Measurements from ENCODE around the gene TET1.
A peak's percentile ranks its signal among the peaks of the same experiment; 100 is the strongest.
"Not testable (repeated sequence)": the region's sequence is repeated elsewhere in the genome, so short reads cannot be mapped to it uniquely, and the experiment has no call there.

TET1 gene

DNA sequence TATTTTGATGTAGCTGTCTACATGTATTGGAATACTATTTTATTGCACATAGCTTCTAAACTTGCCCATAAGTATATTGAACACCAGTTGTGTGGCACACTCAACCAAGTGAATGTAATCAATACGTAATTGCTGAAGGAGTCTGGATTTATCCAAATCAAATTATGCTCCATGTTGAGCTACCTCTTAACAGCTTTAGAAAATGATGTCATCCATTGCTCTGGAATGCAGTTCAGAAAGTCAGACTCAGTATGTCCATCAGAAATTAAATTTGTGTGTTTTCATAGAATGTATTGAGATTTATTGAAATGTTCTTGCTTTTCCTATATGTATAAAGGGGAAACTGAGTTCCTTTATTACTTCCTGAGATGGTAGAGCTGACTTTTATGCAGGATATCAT, 135.9 kb downstream of the TET1 start:
- no peaks in the 10 kb centered on the region for H3K27me3 Mint-ChIP-seq
- H3K36me3 Mint-ChIP-seq = peaks cover 7% of the 10 kb centered on the region
- no peak overlapping the region for H3K4me3 Mint-ChIP-seq
- H3K4me1 Mint-ChIP-seq = no peaks in the 10 kb centered on the region
- H3K27ac Mint-ChIP-seq = no peak overlapping the region
- ATAC-seq = no peak
- no peaks in the 10 kb centered on the region for H3K9me3 Mint-ChIP-seq

DNA sequence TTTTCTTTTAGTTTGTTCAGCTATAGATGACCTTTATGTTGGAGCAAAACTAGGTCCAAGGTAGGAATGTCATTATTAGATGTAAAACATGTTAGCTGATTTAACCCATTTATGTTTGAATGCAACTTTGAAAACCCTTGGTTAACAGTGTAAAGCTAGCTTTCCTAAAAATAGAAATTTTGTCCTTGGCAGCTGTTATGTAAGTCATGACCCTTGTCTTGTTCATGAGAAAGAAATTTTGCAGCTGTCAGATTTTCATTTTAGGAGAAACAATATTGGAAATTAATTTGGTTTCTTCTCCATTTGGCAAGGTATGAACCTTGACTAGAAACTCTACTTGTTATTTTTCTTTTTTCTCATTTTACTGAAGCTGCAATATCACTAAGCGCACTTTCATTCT, 137.0 kb downstream of the TET1 start:
- Mint-ChIP-seq H3K4me3 (no peak overlapping the region), H3K36me3 (no peaks in the 10 kb centered on the region), H3K9me3 (no peaks in the 10 kb centered on the region), H3K4me1 (no peaks in the 10 kb centered on the region), H3K27ac (no peak overlapping the region), H3K27me3 (no peaks in the 10 kb centered on the region)
- ATAC-seq = no peak

DNA sequence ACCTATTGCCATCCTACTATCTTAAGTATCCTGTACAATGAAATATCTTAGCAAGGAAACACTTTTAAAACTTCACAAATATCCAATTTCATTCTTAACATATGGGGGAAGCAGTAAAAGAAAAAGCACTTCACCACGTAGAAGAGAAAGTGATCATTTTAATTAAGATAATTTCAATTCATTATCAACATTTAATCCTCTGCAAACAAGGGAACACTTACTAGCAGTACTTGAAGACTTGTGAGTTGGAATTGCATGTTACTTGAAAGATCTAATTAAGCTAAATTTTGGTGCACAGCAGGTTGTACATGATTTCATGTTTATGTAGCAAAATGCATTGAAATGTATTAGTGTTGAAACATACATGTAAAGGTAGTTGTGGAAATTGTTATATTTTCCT, 140.1 kb downstream of the TET1 start:
- no peak overlapping the region for H3K27ac Mint-ChIP-seq
- H3K9me3 Mint-ChIP-seq = no peaks in the 10 kb centered on the region
- H3K4me1 Mint-ChIP-seq = no peaks in the 10 kb centered on the region
- no peak overlapping the region for H3K4me3 Mint-ChIP-seq
- no peaks in the 10 kb centered on the region for H3K36me3 Mint-ChIP-seq
- no peaks in the 10 kb centered on the region for H3K27me3 Mint-ChIP-seq
- no peak for ATAC-seq

DNA sequence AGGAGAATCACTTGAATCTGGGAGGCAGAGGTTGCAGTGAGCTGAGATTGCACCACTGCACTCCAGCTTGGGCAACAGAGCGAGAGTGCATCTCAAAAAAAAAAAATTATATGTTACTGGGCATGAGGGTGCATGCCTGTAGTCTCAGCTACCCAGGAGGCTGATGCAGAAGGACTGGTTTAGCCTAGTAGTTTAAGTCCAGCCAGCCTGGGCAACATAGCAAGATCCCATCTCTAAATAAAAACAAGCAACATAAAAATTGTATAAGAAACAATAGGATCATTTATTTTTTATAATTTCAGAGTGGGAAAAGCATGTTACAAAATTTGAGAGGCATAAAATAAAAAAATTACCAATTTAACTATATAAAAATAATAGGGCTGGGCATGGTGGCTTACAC, 145.4 kb downstream of the TET1 start:
- Mint-ChIP-seq H3K4me1 (no peaks in the 10 kb centered on the region), H3K27me3 (no peaks in the 10 kb centered on the region), H3K9me3 (no peaks in the 10 kb centered on the region), H3K27ac (no peak overlapping the region), H3K36me3 (no peaks in the 10 kb centered on the region), H3K4me3 (no peak overlapping the region)
- ATAC-seq = no peak

DNA sequence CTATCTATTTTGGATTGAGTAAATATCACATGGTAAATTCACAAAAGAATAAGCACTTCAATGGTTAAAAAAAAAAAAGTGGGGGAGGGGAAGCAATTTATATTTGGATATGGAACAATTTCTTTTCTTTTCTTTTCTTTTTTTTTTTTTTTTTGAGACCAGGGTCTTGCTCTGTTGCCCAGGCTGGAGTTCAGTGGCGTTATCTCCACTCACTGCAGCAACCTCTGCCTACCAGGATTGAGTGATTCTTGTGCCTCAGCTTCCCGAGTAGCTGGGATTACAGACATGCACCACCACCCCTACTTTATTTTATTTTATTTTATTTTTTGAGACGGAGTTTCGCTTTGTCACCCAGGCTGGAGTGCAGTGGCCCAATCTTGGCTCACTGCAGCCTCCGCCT, 148.8 kb downstream of the TET1 start:
- not testable (repeated sequence) for H3K9me3 Mint-ChIP-seq, ATAC-seq, H3K27me3 Mint-ChIP-seq, H3K27ac Mint-ChIP-seq, H3K4me1 Mint-ChIP-seq, H3K36me3 Mint-ChIP-seq, H3K4me3 Mint-ChIP-seq

DNA sequence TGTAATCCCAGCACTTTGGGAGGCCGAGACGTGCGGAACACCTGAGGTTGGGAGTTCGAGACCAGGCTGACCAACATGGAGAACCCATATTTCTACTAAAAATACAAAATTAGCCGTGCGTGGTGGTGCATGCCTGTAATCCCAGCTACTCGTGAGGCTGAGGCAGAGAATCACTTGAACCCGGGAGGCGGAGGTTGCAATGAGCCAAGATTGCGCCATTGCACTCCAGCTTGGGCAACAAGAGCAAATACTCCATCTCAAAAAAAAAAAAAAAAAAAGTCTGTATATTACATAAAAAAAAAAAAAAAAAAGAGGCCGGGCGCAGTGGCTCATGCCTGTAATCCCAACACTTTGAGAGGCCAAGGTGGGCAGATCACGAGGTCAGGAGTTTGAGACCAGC, 152.9 kb downstream of the TET1 start:
- H3K36me3 Mint-ChIP-seq, H3K4me3 Mint-ChIP-seq, H3K27ac Mint-ChIP-seq, H3K9me3 Mint-ChIP-seq, H3K4me1 Mint-ChIP-seq, ATAC-seq, H3K27me3 Mint-ChIP-seq: not testable (repeated sequence)

DNA sequence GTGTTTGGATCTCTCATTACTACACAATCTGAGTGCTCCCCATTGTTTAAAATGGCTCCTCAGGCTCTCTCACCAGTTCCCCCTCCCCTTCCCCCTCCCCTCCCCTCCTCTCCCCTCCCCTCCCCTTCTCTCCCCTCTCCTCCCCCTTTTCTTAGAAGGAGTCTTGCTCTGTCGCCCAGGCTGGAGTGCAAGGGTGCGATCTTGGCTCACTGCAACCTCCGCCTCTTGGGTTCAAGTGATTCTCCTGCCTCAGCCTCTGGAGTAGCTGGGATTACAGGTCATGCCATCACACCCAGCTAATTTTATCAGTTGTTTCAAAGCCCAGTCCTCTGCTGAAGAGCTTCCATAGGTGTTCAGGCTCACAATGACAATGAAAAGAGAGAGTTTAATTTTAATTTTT, 157.3 kb downstream of the TET1 start:
- H3K9me3 Mint-ChIP-seq = no peaks in the 10 kb centered on the region
- peaks cover 4% of the 10 kb centered on the region for H3K36me3 Mint-ChIP-seq
- no peak for ATAC-seq
- H3K4me3 Mint-ChIP-seq = no peak overlapping the region
- H3K27me3 Mint-ChIP-seq = no peaks in the 10 kb centered on the region
- H3K27ac Mint-ChIP-seq = no peak overlapping the region
- H3K4me1 Mint-ChIP-seq = peaks cover 7% of the 10 kb centered on the region

DNA sequence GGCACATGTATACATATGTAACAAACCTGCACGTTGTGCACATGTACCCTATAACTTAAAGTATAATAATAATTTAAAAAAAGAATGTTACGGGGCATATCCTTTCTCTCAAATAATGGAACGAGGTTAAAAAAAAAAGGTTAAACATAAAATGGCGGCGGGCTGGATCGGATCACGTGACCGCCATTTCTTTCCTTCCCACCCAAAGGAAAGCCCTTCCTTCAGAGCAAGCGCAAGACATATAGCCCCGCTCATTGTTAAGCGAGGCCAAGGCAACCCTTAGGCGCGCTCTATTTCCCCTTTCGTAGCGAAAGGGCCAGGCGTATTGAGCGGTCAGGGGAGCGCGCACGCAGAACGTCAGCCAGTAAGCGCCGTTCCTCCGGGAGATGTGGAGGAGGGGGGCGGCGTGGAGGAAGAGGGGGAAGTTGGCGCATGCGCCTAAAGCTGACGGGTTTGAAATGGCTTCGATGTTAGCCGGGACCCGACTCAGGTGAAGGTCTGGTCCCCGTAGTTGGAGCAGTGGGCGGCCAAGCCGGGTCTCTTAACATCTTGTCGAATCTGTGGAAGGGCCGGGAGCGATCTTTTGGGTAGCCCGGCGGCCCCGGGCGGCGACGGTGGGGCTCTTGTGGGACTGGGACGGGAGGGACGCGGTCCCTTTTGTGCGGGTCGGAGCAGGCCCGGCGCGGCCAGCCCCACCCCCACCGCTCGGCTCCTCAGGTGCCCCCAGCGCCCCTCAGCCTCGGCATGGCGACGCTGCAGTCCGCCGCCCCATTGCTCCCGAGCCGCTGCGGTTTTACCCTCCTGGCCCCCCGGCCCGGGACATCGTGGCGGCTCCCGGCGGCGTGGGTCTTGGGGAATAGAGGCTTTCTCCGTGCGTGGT, 160.9 kb downstream of the TET1 start, which contains the start of gene CCAR1:
CCAR1 (plus strand) TSS at position 447 of the 880 bp plus-strand sequence. CDS start 1,266 bp downstream, outside the sequence.
- H3K4me3 Mint-ChIP-seq = peak within 1 kb of the TSS; percentile 81
- no peaks in the 10 kb centered on the region for H3K9me3 Mint-ChIP-seq
- peak; percentile 100 for ATAC-seq
- H3K36me3 Mint-ChIP-seq = peaks cover 15% of the 10 kb centered on the region
- peak within 1 kb of the TSS; percentile 84 for H3K27ac Mint-ChIP-seq
- no peaks in the 10 kb centered on the region for H3K27me3 Mint-ChIP-seq
- H3K4me1 Mint-ChIP-seq = peaks cover 9% of the 10 kb centered on the region

DNA sequence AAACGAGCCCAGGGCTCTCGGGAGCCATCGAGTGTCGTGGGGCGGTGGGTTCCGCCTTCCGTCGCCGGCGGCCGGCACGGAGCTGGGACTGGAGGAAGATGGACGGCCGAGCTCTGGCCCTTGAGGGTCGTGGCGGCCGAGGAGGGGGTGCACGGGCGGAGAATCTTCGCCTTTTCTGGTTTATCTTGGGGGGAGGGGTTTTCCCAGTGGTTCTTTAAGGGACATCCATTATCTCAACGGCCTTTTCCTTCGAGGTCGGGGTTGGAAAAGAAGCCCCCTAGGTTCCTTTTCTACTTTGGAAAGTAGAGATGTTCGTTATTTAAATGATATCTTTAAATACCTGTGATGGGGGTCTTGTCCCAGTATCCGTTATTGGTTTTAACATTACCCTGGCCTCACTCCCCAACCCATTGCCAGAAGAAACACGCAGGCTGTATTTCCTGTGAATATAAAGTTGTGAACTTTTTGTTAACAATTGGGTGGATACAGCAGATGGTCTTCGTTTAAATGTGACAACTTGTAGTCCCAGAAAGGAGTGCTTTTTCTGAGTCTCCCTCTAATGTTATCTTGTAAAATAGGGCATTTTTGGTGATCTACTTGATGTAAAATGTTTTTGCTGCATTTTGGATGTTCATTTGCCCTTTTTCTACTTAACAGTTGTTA, 161.7 kb downstream of the TET1 start:
- Mint-ChIP-seq H3K4me3 (peak overlapping the region; percentile 81), H3K36me3 (peaks cover 21% of the 10 kb centered on the region), H3K27ac (peak overlapping the region; percentile 84), H3K4me1 (peaks cover 9% of the 10 kb centered on the region), H3K9me3 (no peaks in the 10 kb centered on the region), H3K27me3 (no peaks in the 10 kb centered on the region)
- no peak for ATAC-seq

DNA sequence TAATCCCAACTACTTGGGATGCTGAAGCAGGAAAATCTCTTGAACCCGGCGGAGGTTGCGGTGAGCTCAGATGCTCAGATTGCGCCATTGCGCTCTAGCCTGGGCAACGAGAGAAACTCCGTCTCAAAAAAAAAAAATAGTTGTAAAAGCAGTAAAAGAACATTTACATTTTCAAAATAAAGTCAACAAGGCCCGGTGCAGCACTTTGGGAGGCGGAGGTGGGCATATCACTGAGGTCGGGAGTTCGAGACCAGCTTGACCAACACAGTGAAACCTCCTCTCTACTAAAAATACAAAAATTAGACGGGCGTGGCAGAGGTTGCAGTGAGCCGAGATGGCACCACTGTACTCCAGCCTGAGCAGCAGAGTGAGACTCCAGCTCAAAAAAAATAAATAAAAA, 164.9 kb downstream of the TET1 start:
- Mint-ChIP-seq H3K27ac (no peak overlapping the region), H3K27me3 (no peaks in the 10 kb centered on the region), H3K4me1 (peaks cover 9% of the 10 kb centered on the region), H3K4me3 (no peak overlapping the region), H3K36me3 (peaks cover 35% of the 10 kb centered on the region), H3K9me3 (no peaks in the 10 kb centered on the region)
- no peak for ATAC-seq

DNA sequence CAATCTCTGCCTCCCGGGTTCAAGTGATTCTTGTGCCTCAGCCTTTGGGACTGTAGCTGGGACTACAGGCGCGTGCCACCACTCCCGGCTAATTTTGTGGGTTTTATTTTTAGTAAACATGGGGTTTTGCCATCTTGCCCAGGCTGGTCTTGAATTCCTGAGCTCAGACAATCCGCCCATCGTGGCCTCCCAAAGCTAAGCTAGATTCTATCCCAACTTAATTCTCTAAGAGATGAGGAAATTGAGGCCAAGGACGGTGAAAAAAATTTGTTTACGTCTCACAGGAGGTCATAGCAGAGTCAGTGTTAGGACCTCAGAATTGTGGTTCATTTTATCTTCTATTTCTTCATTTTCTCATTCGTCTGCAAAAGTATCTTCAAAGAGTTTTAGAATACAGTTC, 167.0 kb downstream of the TET1 start:
- Mint-ChIP-seq H3K27me3 (no peaks in the 10 kb centered on the region), H3K4me1 (peaks cover 5% of the 10 kb centered on the region), H3K9me3 (no peaks in the 10 kb centered on the region), H3K4me3 (no peak overlapping the region), H3K27ac (no peak overlapping the region), H3K36me3 (peaks cover 41% of the 10 kb centered on the region)
- ATAC-seq = no peak

DNA sequence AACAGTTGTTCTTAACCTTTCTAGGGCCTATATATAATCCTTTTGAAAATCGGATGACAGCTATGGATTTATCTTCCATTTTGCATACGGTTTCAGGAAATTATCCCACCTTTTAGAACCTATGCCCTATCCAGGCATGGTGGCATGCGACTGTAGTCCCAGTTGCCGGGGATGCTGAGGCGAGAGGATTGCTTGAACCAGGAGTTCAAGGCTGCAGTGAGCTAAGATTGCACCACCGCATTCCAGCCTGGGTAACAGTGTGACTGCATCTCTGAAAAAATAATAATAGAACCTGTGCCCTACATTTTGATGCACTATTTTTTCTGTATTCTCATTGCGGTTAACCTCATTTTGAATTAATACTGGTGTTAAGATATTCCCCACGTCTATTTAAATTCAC, 172.5 kb downstream of the TET1 start:
- no peak overlapping the region for H3K27ac Mint-ChIP-seq
- ATAC-seq = no peak
- peaks cover 45% of the 10 kb centered on the region for H3K36me3 Mint-ChIP-seq
- H3K4me3 Mint-ChIP-seq = no peak overlapping the region
- no peaks in the 10 kb centered on the region for H3K4me1 Mint-ChIP-seq
- H3K27me3 Mint-ChIP-seq = no peaks in the 10 kb centered on the region
- H3K9me3 Mint-ChIP-seq = no peaks in the 10 kb centered on the region

DNA sequence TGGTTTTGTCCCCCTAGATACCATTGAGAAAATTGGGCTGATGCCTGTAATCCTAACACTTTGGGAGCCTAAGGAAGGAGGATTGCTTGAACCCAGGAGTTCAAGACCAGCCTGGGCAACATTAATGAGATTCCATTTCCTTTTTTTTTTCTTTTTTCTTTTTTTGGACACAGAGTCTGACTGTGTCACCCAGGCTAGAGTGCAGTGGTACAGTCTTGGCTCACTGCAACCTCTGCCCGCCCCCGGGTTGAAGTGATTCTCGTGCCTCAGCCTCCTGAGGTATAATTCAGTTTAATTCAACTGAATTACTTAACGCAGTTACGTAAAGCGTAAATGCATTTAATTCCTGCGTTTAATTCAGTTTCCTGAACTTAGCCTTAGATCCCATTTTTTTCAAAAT, 174.2 kb downstream of the TET1 start:
- Mint-ChIP-seq H3K27me3 (no peaks in the 10 kb centered on the region), H3K4me1 (no peaks in the 10 kb centered on the region), H3K36me3 (peaks cover 42% of the 10 kb centered on the region), H3K27ac (no peak overlapping the region), H3K4me3 (no peak overlapping the region), H3K9me3 (no peaks in the 10 kb centered on the region)
- no peak for ATAC-seq

DNA sequence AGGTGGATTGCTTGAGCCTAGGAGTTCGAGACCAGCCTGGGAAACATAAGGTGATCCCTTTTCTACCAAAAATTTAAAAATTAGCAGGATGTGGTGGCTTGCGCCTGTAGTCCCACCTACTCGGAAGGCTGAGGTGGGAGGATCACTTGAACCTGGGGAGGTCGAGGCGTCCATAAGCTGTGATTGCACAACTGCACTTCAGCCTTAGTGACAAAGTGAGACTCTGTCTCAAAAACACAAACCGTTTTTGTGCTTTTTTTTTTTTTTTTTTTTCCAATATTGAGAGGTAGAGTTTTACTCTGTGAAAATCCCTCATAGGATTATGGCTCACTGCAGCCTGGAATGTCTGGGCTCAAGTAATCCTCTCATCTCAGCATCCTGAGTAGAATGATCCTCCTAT, 175.0 kb downstream of the TET1 start:
- Mint-ChIP-seq H3K4me3 (no peak overlapping the region), H3K27me3 (no peaks in the 10 kb centered on the region), H3K9me3 (no peaks in the 10 kb centered on the region), H3K4me1 (no peaks in the 10 kb centered on the region), H3K27ac (no peak overlapping the region), H3K36me3 (peaks cover 42% of the 10 kb centered on the region)
- ATAC-seq = no peak

DNA sequence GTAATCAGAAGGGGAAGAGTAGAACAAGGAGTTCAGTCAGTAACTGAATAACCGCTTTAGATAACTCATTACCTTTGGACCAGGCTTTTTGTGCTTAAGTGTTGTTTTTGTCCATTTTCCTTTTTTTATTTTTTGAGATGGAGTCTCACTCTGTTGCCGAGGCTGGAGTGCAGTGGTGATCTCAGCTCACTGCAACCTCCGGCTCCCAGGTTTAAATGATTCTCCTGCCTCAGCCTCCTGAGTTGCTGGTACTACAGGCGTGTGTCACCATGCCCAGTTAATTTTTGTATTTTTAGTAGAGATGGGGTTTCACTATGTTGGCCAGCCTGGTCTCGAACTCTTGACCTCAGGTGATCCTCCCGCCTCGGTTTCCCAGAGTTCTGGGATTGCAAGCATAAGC, 175.6 kb downstream of the TET1 start:
- not testable (repeated sequence) for H3K27me3 Mint-ChIP-seq, H3K27ac Mint-ChIP-seq, H3K9me3 Mint-ChIP-seq, H3K4me3 Mint-ChIP-seq, H3K4me1 Mint-ChIP-seq, ATAC-seq
- H3K36me3 Mint-ChIP-seq = peaks cover 40% of the 10 kb centered on the region

DNA sequence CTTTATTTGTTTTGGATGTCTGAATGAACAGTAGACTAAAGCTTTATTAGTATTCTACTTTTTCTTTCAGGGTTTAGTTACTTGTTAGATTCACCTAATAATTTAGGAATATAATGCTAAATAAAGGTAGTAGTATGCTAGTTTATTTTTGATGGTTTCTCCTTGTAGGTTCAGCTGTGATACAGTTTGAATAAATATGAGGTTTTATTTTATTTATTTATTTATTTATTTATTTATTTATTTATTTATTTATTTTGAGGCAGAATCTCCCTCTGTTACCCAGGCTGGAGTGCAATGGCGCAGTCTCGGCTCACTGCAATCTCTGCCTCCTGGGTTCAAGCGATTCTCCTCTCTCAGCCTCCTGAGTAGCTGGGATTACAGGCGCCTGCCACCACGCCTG, 180.5 kb downstream of the TET1 start:
- H3K4me3 Mint-ChIP-seq, H3K4me1 Mint-ChIP-seq, ATAC-seq, H3K27ac Mint-ChIP-seq, H3K9me3 Mint-ChIP-seq, H3K27me3 Mint-ChIP-seq: not testable (repeated sequence)
- peaks cover 34% of the 10 kb centered on the region for H3K36me3 Mint-ChIP-seq
